HUES6 (cell line): Measurements from ENCODE around the gene CELA1.

Experiments used
- H3K27ac ChIP-seq: 2 replicates; pipeline ENCODE4 v1.7.0; 2013; ENCODE audit warnings: low read depth, mild to moderate bottlenecking, low read length, inconsistent platforms
- H3K27me3 ChIP-seq: 2 replicates; pipeline ENCODE4 v1.6.1; 2013; ENCODE audit warnings: low read length; ENCODE audit not compliant: control insufficient read depth, insufficient read depth
- H3K36me3 ChIP-seq: 2 replicates; pipeline ENCODE4 v1.6.1; 2013; ENCODE audit warnings: low read length; ENCODE audit not compliant: control insufficient read depth, insufficient read depth
- H3K4me1 ChIP-seq: 2 replicates; pipeline ENCODE4 v1.6.1; 2013; ENCODE audit warnings: low read length; ENCODE audit not compliant: control insufficient read depth, insufficient read depth
- H3K4me3 ChIP-seq: 2 replicates; pipeline ENCODE4 v1.5.1; 2013; ENCODE audit warnings: low read depth, low read length
- H3K9ac ChIP-seq: one replicate; pipeline ENCODE4 v1.6.1; 2013; ENCODE audit warnings: mild to moderate bottlenecking, low read length
- H3K9me3 ChIP-seq: 2 replicates; pipeline ENCODE4 v1.6.1; 2013; ENCODE audit warnings: low read depth, low read length; ENCODE audit not compliant: control insufficient read depth, insufficient read depth

Gene CELA1

DNA sequence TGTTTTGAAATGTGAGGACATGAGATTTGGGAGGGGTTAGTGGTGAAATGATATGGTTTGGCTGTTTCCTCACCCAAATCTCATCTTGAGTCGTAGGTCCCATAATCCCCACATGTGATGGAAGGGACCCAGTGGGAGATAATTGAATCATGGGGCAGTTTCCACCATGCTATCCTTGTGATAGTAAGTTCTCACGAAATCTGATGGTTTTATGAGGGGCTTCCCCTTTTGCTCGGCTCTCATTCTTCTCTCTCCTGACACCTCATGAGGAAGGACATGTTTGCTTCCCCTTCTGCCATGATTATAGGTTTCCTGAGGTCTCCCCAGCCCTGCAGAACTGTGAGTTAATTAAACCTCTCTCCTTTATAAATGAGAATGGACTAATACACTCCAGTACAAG, 26.7 kb upstream of the CELA1 start:
- Histone ChIP-seq H3K4me1 (peaks cover 21% of the 10 kb centered on the region), H3K9ac (no peak overlapping the region), H3K36me3 (peaks cover 42% of the 10 kb centered on the region), H3K27ac (no peak overlapping the region), H3K27me3 (no peaks in the 10 kb centered on the region), H3K4me3 (no peak overlapping the region), H3K9me3 (no peaks in the 10 kb centered on the region)

DNA sequence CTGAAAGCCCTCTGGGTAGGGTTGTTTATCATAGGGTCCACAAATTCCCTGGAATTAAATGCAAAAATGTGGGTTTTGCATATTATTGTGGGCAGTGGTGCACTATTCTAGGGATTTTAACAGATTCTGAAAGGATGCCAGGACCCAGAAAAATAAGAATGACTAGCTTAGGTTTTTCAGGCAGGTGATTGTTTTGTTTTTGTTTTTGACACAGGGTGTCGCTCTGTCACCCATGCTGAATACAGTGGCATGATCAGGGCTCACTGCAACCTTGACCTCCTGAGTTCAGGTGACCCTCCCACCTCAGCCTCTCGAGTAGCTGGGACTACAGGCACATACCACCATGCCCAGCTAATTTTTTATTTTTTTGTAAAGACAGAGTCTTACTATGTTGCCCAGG, 25.5 kb upstream of the CELA1 start:
- peak overlapping the region; percentile 84 for H3K27ac ChIP-seq
- no peak overlapping the region for H3K4me3 ChIP-seq
- peaks cover 21% of the 10 kb centered on the region for H3K4me1 ChIP-seq
- peaks cover 35% of the 10 kb centered on the region for H3K36me3 ChIP-seq
- no peaks in the 10 kb centered on the region for H3K9me3 ChIP-seq
- no peaks in the 10 kb centered on the region for H3K27me3 ChIP-seq
- H3K9ac ChIP-seq: peak overlapping the region; percentile 65

DNA sequence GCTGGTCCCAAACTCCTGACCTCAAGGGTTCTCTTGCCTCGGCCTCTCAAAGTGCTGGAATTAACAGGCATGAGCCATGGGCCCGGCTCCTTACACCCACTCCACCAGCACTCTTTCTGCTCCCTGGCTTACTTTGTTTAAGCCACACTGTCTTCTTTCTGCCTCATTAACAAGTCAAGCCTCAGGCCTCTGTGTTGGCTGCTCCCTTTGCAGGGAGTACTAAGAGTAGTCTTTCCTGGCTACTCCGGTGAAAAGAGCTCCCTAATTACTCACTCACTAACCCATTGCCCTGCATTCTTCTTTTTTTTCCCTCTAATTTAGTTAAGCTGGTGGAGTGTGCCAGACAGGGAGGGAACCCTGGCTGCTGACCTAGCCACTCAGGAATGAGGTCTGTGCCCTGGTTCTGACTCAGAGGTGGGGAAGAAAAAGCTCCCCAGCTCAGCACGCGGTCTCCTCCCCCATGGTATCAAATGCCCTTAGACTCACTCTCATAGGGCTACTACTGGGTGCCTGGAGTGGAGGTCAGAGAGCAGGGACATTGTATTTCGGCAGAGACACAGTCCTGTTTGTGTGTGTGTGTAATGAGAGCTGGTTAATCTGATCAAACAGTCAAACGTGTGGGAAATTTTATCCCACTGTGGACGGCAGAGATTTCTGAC, 24.9 kb upstream of the CELA1 start:
- no peaks in the 10 kb centered on the region for H3K27me3 ChIP-seq
- peak overlapping the region; percentile 65 for H3K9ac ChIP-seq
- H3K27ac ChIP-seq: peak overlapping the region; percentile 84
- peaks cover 21% of the 10 kb centered on the region for H3K4me1 ChIP-seq
- peaks cover 29% of the 10 kb centered on the region for H3K36me3 ChIP-seq
- no peaks in the 10 kb centered on the region for H3K9me3 ChIP-seq
- H3K4me3 ChIP-seq: 0 out of 2 replicates have a peak overlapping the region, but pooled peaks have one; percentile 7

DNA sequence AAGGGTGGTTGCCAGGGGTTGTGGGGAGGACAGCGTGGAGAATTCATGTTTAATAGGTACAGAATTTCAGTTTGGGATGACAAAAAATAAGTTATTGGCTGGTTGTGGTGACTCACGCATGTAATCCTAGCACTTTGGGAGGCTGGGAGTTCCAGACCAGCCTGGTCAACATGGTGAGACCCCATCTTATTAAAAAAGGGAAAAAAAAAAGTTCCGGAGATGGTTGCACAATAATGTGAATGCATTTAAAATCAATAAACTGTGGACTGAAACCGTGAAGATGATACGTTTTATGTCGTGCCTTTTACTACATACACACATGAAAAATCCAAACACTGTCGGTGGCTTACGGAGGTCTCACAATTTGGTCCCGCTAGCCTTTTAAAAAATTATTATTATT, 24.2 kb upstream of the CELA1 start:
- H3K27me3 ChIP-seq: no peaks in the 10 kb centered on the region

DNA sequence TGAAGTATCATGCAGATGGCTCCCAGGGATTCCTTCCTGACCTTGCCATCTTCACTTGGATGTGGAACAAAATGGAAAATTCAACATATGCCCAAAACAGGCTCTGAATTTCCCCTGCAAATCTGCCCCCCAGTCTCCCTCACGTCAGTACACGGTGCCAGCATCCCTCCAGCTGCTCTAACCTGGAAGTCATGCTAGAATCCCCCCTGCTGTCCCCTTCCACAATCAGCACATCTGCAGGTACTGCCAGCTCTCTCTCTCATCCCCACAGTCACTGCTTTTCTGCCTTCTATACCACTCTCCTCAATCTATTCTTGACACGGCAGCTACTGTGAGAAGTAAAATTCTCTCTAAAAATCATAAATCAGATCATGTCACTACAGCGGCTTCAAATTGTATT, 23.1 kb upstream of the CELA1 start:
- Histone ChIP-seq H3K27me3 (no peaks in the 10 kb centered on the region), H3K36me3 (peaks cover 23% of the 10 kb centered on the region), H3K4me3 (no peak overlapping the region), H3K9me3 (no peaks in the 10 kb centered on the region), H3K9ac (no peak overlapping the region), H3K27ac (no peak overlapping the region), H3K4me1 (peaks cover 21% of the 10 kb centered on the region)

More for the DNA sequence above, 24.2 kb upstream of the CELA1 start:
- H3K9ac ChIP-seq: no peak overlapping the region
- H3K27ac ChIP-seq: no peak overlapping the region; the same call in 1 of the 2 replicates
- no peaks in the 10 kb centered on the region for H3K9me3 ChIP-seq
- H3K4me1 ChIP-seq: peaks cover 21% of the 10 kb centered on the region
- no peak overlapping the region for H3K4me3 ChIP-seq
- H3K36me3 ChIP-seq: peaks cover 30% of the 10 kb centered on the region

DNA sequence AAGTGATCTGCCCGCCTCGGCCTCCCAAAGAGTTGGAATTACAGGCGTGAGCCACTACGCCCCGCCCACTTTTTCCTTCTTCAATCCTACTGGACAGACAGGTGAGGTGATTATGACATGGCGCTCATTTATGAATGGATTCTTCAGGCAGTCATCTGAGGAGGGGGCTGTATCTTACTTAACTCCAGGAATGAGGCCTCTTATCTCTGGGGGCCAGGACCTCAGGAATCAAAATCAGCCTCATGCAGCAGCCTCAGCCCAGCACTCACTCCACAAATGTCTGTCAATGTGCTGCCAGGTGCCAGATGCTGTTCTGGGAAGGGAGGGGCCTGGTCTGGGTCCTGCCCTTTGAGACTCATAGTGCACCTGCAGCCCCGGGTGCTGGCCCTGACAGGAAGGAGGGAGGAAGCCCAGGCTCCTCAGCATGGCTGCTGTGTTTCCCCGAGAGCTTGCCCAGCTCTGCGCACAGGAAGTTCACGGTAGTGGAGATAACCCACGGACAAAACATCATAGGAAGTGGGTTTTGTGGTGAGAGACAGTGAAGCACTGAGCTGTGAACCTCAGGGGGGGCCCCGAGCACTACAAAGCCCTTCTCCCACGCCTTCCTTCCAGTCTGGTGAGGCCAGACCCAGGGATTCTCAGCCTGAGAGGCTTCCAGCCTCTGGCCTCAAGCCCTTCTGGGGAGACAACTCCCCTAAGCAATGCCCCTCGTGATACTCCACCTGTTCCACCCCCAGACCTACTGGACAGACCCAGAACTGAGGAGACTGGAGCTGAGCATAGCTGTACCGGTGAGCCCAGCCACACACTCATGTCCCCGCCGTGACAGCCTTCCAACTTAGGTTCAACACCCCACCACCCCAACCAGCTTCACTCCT, 22.4 kb upstream of the CELA1 start:
- H3K36me3 ChIP-seq: peaks cover 27% of the 10 kb centered on the region
- no peak overlapping the region for H3K27ac ChIP-seq
- H3K9ac ChIP-seq: no peak overlapping the region
- H3K4me1 ChIP-seq: peaks cover 21% of the 10 kb centered on the region
- no peaks in the 10 kb centered on the region for H3K27me3 ChIP-seq
- H3K9me3 ChIP-seq: no peaks in the 10 kb centered on the region
- no peak overlapping the region for H3K4me3 ChIP-seq

DNA sequence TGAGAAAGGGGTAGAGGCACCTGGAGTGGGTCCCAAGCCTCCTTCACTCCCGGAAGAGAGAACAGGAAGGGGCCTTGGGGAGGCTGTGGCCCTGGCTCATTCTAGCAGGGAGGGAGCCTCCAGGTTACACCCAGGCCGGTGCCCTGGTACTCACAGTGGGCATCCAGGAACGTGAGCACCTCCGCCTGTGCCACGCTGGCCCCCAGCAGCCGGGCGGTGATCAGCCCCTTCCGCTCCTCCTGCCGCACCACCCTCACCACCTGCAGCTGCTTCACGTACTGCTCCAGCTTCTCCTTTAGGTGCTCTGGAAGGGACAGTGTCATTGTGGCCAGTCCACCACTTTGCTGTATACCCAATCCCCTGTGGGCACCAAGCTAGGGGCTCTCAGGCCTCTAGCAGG, 18.8 kb upstream of the CELA1 start:
- no peak overlapping the region for H3K27ac ChIP-seq
- no peaks in the 10 kb centered on the region; the same call in 1 of the 2 replicates for H3K4me1 ChIP-seq
- H3K9ac ChIP-seq: no peak overlapping the region
- peaks cover 45% of the 10 kb centered on the region for H3K36me3 ChIP-seq
- H3K9me3 ChIP-seq: no peaks in the 10 kb centered on the region
- H3K27me3 ChIP-seq: no peaks in the 10 kb centered on the region
- H3K4me3 ChIP-seq: no peak overlapping the region

DNA sequence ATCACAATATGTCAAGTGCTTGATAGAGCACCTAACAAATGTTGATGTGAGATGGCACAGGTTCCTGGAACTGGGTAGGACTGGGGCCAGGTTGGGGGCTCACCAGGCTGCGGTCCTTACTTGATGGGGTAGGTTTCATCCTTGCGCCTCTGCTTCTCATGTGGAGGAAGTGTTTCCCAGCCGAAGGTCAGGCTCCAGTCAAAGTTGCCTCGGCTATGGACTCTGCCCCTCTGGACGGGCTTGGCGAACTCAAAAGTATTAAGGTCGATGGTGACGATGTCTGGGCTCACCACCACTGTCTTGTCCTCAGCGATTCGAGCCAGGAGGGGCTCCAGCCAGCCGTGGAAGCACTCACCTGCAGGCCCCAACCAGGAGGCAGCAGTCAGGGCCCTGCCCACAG, 17.5 kb upstream of the CELA1 start:
- Histone ChIP-seq H3K36me3 (peaks cover 54% of the 10 kb centered on the region), H3K4me3 (no peak overlapping the region), H3K9me3 (no peaks in the 10 kb centered on the region), H3K27me3 (no peaks in the 10 kb centered on the region), H3K27ac (no peak overlapping the region), H3K4me1 (no peaks in the 10 kb centered on the region; the same call in 1 of the 2 replicates), H3K9ac (no peak overlapping the region)

DNA sequence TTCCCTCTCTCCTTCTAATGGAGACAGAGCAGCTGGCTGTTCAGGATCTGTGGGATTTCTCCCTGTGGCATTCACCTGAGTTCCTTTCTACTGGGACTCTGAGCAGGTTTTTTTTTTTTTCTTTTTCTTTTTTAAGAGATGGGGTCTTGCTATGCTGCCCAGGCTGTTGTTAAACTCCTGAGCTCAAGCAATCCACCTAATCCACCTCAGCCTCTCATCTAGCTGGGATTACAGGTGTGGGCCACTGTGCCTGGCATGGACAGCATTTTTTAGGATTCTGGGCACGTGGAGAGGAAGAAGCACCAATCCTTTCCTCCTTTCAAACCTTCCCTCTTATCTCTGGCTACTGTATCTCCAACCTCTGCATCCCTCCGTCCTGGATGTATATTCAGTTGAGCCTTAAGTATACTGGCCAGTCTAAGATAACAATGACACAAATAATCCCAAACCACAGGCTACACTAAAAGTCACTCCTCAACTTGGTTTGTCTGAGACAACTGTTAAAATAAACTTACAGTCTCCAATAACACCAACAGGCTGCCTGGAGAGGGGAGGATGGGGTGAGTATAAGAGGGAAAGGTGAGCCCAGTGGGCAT, 16.4 kb upstream of the CELA1 start:
- H3K9ac ChIP-seq: no peak overlapping the region
- H3K27me3 ChIP-seq: no peaks in the 10 kb centered on the region
- no peak overlapping the region for H3K27ac ChIP-seq
- no peaks in the 10 kb centered on the region for H3K9me3 ChIP-seq
- no peak overlapping the region for H3K4me3 ChIP-seq
- H3K36me3 ChIP-seq: peaks cover 57% of the 10 kb centered on the region
- H3K4me1 ChIP-seq: no peaks in the 10 kb centered on the region

DNA sequence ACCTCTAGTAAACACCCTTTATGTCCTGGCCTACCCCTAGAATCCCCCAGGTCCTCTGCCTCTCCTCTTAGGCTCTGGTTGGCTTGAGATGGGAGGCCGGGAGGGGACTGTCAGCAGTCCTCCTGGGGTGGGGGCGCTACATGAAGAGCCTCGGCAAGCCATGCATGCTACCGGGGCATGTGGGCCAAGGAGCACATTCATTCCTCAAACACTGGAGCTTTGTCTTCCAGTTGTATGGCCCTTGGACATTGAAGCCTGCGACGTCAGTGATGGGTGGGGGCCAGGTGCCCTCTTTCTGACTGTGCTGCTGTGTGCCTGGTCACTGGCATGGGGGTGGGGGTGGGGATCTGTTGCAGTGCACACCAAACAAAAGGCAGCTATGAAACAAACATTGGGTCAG, 15.8 kb upstream of the CELA1 start:
- no peaks in the 10 kb centered on the region for H3K4me1 ChIP-seq
- H3K9ac ChIP-seq: no peak overlapping the region
- H3K4me3 ChIP-seq: no peak overlapping the region
- H3K36me3 ChIP-seq: peaks cover 60% of the 10 kb centered on the region
- H3K27ac ChIP-seq: no peak overlapping the region
- H3K27me3 ChIP-seq: no peaks in the 10 kb centered on the region
- no peaks in the 10 kb centered on the region for H3K9me3 ChIP-seq
